ENCODE results near the gene GNGT2.
A peak's percentile ranks its signal among the peaks of the same experiment; 100 is the strongest.

The GNGT2 gene

GRCh38 chr17:49240619-49241018, 30.2 kb upstream of the GNGT2 start:
- TF ChIP-seq CTCF (IDR thresholded peaks at IDR 0.05), result no peak
- Histone ChIP-seq H3K4me3 (no peak overlapping the region), H3K27ac (no peak overlapping the region)
- DNase-seq (ENCODE audit: low spot score), result no peak

GRCh38 chr17:49239963-49240362, 29.6 kb upstream of the GNGT2 start:
- DNase-seq (ENCODE audit: low spot score), result no peak
- Histone ChIP-seq H3K4me3 (no peak overlapping the region), H3K27ac (no peak overlapping the region)
- no peak for TF ChIP-seq CTCF (IDR thresholded peaks at IDR 0.05)

- TF ChIP-seq CTCF (IDR thresholded peaks at IDR 0.05), result no peak
- no peak overlapping the region for H3K4me3 ChIP-seq
- H3K27ac ChIP-seq, result no peak overlapping the region
- no peak for DNase-seq (ENCODE audit: low spot score)
These were observed 25.5 kb upstream of the GNGT2 start for GRCh38 chr17:49235896-49236295.

DNA sequence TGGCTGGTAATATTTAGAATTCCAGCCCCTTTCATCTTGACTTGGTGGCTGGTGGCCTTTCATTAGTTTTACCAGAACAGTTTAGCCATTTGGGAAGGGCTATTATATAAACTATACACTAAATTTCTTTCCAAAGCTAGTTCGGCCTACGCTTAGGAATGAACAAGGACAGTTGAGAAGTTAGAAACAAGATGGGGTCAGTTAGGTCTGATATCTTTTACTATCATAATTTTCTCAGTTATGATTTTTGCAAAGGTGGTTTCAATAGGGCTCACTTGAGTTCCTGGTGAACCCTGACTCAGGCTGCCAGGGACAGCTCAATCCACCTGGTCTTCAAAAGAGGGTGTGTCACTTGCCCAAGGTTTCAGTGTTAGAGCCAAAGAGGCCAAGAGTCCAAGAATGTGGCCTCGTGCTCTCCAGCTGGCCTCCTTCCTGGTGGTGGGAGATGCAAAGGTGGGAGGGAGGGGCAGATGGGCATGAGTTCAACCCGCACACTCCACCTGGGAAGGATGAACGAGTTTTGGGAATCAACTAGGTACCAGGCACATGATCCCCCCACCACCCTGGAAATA, 24.2 kb upstream of the GNGT2 start:
- no peak overlapping the region for H3K4me3 ChIP-seq
- no peak for DNase-seq (ENCODE audit: low spot score)
- H3K27ac ChIP-seq, result no peak overlapping the region
- TF ChIP-seq CTCF (IDR thresholded peaks at IDR 0.05), result no peak

GRCh38 chr17:49231563-49231894, 21.2 kb upstream of the GNGT2 start:
- Histone ChIP-seq H3K27ac (no peak overlapping the region), H3K4me3 (peak overlapping the region; percentile 74)
- no peak for DNase-seq (ENCODE audit: low spot score)
- no peak for TF ChIP-seq CTCF (IDR thresholded peaks at IDR 0.05)

GRCh38 chr17:49230636-49231562, 20.5 kb upstream of the GNGT2 start, which contains the start of gene PHOSPHO1:
TSS of gene PHOSPHO1 (minus strand) at chr17:49230787. CDS start at chr17:49226691, 4,096 bp downstream.
- no peak for TF ChIP-seq CTCF (IDR thresholded peaks at IDR 0.05)
- Histone ChIP-seq H3K4me3 (peak within 1 kb of the TSS; percentile 74), H3K27ac (no peak within 1 kb of the TSS)
- no peak for DNase-seq (ENCODE audit: low spot score)
